Stimulated activated naive B cell treated with anti-CD40 and anti-IgM and Interleukin-4, amounts not matched to agents 10 μg/mL and 1 μg/mL and 100 μg/mL, for 72 hours (primary cell): ENCODE measurements around the gene CCDC188.

ENCODE experiments used
- ATAC-seq, 2 donors: fragments of 150-1000 bp; cut with Tn5 transposase; replicated peaks; 2 replicates each; pipeline ENCODE4 v1.10.0; 2021; ENCODE audit warnings: moderate library complexity in 1 of 2
- DNase-seq: peaks from one replicate; pipeline ENCODE4 v3.0.0; 2021
- H3K27ac Mint-ChIP-seq: one replicate; pipeline ENCODE4 v1.8.0; 2022; ENCODE audit warnings: mild to moderate bottlenecking, mixed read lengths
- H3K27me3 Mint-ChIP-seq, 2 donors: one replicate each; pipeline ENCODE4 v1.8.0; 2022; ENCODE audit warnings: mixed read lengths in 2 of 2
- H3K36me3 Mint-ChIP-seq, 2 donors: one replicate each; pipeline ENCODE4 v1.8.0; 2022; ENCODE audit warnings: mixed read lengths in 2 of 2, mild to moderate bottlenecking in 1 of 2
- H3K4me1 Mint-ChIP-seq, 2 donors: one replicate each; pipeline ENCODE4 v1.8.0; 2022; ENCODE audit warnings: mixed read lengths in 2 of 2, mild to moderate bottlenecking in 1 of 2
- H3K4me3 Mint-ChIP-seq, 2 donors: one replicate each; pipeline ENCODE4 v1.8.0; 2022; ENCODE audit warnings: mild to moderate bottlenecking in 2 of 2, mixed read lengths in 2 of 2, moderate library complexity in 1 of 2
- H3K9me3 Mint-ChIP-seq, 2 donors: one replicate each; pipeline ENCODE4 v1.8.0; 2022; ENCODE audit warnings: mixed read lengths in 2 of 2, mild to moderate bottlenecking in 1 of 2

Gene CCDC188

DNA sequence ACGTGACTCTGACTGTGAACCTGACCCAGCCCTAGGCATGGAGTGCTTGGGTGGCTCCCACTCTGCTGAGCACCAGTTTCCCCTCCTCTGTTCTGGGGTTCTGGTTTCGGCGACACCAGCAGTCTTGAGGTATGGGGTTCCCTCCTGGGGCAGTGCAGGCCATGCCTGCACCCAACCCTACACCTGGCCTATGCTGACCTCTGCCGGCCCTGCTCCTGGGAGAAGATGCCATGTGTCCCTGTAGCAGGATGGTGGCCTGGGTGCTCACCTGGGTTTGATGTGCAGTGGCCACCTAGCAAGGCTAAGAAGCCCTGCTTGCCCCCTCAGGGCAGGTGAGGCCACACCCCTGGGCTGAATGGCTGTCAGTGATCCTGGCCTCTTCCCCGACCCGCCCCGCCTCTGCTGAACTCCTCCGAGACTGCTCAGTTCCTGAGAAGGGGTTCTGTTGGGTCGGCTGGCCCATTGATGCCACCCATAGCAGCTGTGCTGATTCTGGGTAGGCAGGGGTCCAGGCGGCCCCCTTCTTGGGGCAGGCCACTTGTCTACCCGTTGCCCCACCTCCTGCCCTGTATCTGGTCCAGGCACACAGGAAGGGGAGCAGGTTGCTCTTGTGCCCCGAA is 16.8 kb downstream of the CCDC188 start:
- Mint-ChIP-seq H3K4me3 (peak overlapping the region; percentile 36 to 46), H3K4me1 (peaks cover 33 to 69% of the 10 kb centered on the region in 2 donors), H3K27ac (peak overlapping the region; percentile 42), H3K9me3 (no peaks in the 10 kb centered on the region), H3K27me3 (no peaks in the 10 kb centered on the region), H3K36me3 (peaks cover 0 to 4% of the 10 kb centered on the region in 2 donors)
- DNase-seq (no peak), ATAC-seq (no peak)

DNA sequence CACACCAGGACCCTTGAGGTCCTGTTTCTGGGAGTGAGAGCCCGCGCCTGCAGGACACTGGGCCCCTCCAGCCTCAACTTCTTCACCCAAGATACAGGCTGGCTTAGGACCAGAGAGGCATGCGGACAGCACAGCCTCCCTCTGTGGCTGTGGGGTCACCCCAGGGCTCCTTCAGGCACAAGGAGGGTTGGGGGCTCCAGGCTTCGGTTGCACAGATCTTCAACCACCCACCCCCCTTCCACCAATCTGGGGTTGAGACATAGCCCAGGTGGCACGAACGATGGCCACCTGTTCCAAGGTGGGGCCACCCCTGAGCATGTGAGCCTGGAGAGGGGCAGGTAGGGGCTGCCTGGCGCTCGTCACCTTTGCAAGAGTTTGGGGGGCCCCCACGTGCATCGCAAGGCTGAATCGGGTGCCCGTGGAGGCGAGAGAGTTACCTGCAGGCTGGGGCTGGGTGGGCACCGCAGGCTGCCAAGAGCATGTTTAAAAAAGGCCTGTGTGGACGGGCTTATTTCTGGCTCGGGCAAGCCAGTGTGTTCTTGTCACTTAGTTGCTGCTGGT is 18.1 kb downstream of the CCDC188 start:
- peak overlapping the region; percentile 80 to 86 for H3K4me3 Mint-ChIP-seq
- ATAC-seq (no peak), DNase-seq (no peak)
- H3K4me1 Mint-ChIP-seq, result peaks cover 26 to 61% of the 10 kb centered on the region in 2 donors
- H3K36me3 Mint-ChIP-seq, result peaks cover 3 to 4% of the 10 kb centered on the region in 2 donors
- H3K27ac Mint-ChIP-seq, result peak overlapping the region; percentile 79
- H3K9me3 Mint-ChIP-seq, result no peaks in the 10 kb centered on the region
- no peaks in the 10 kb centered on the region for H3K27me3 Mint-ChIP-seq

DNA sequence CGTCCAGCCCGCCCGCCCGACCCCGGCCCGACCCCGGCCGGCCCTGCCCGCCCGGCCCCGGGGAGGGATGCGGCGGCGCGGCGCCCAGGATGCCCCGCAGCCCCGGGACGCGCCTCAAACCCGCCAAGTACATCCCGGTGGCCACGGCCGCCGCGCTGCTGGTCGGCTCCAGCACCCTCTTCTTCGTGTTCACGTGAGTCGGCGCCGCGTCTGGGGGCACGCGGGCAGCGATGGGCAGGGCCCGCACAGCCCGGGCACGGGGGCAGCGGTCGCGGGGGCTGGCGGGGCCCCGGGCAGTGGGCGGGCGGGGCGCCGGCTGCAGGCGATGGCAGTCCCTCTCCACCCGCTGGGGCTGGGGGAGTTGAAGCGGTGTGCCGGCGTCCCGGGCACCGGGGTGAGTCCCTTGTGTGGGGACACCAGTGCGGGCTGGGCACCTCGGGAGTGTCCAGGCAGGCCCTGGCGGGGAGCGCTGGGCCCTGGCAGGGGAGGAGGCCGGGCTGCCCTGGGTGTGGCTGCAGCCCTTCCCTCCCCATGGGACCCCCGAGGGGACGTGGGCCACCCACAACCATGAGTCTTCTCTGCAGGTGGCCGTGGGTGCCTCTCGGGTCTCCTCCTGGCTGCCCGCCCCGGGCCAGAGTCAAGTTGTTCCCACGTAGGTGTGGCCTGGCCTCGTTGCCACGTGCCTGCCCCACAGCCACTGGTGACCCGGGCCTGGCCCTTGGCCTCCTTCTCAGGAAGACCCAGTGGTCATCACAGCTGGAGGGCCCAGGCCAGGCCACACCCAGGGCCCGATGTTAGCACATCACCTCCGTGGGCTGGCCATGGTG is 18.8 kb downstream of the CCDC188 start:
- peaks cover 23 to 54% of the 10 kb centered on the region in 2 donors for H3K4me1 Mint-ChIP-seq
- ATAC-seq, result peak; percentile 9 to 10
- peak overlapping the region; percentile 79 for H3K27ac Mint-ChIP-seq

DNA sequence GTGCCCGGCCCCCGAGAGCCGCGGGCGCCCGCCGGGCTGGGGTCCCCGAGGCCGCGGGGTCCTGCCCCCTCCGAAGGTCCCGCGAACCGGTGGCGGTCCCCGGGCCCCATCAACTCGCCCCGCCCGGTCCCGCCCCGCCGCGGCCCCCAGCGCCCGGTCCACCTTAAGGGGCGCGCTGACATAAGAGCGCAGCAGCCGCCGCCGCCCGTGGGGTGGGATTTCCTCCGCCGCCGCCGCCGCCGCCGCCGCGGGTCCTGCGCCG is 19.3 kb downstream of the CCDC188 start, which contains the start of gene ZDHHC8:
Gene ZDHHC8 (plus strand): TSS at position 208 of the 262 bp plus-strand sequence. CDS start 144 bp downstream, outside the sequence.
- Mint-ChIP-seq H3K36me3 (peaks cover 3 to 8% of the 10 kb centered on the region in 2 donors), H3K27me3 (no peaks in the 10 kb centered on the region), H3K4me1 (peaks cover 23 to 48% of the 10 kb centered on the region in 2 donors), H3K4me3 (peak within 1 kb of the TSS; percentile 80 to 86), H3K27ac (peak within 1 kb of the TSS; percentile 79), H3K9me3 (no peaks in the 10 kb centered on the region)
- peak; percentile 69 to 74 for ATAC-seq
- DNase-seq, result no peak

More for the DNA sequence above, 18.8 kb downstream of the CCDC188 start:
- no peak for DNase-seq
- Mint-ChIP-seq H3K4me3 (peak overlapping the region; percentile 80 to 86), H3K9me3 (no peaks in the 10 kb centered on the region), H3K27me3 (no peaks in the 10 kb centered on the region), H3K36me3 (peaks cover 3 to 8% of the 10 kb centered on the region in 2 donors)

DNA sequence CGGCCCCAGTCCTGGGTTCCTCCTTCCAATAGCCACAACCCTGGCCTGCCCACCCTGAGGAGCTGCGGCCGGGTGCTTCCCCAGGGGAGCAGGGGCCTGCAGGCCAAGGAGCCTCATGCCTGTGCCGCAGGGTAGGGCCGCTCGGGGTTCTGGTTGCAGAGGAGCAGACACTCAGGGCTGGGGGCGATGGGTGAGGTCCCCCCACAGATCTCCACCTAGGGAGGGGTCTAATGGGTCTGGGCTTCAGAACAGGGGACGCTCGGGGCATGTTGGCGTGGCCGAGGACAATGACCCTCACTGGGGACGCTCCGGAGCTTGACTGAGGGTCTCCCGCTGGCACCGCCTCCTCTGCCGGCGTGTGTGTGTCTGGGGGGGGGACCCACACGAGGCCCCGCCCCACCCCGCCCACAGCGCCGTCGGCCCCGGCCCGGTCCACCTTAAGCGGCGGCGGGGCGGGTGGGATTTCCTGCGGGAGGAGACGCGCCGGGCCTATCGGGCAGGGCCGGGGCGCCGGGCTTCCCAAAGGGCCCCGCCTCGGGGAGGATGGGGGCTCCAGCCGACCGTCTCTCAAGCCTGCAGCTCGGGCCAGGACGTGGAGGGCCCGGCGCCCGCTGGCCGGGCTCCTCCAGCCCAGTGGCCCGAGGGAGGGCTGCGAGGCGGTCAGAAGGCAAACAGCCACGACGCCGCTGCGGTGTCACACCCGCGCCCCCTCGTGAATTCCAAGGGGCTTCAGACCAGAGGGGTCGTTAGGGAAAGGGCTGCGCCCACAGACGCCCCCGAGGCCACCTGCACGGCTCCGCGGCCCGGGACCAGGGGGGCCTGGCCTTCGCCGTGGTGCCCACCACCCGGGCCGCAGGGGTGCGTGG is 19.9 kb downstream of the CCDC188 start:
- Mint-ChIP-seq H3K4me3 (peak overlapping the region; percentile 73 to 76), H3K4me1 (peaks cover 17 to 43% of the 10 kb centered on the region in 2 donors), H3K27ac (no peak overlapping the region), H3K36me3 (peaks cover 7 to 9% of the 10 kb centered on the region in 2 donors), H3K27me3 (no peaks in the 10 kb centered on the region), H3K9me3 (no peaks in the 10 kb centered on the region)
- DNase-seq (peak; percentile 62), ATAC-seq (peak; percentile 74 to 83)

DNA sequence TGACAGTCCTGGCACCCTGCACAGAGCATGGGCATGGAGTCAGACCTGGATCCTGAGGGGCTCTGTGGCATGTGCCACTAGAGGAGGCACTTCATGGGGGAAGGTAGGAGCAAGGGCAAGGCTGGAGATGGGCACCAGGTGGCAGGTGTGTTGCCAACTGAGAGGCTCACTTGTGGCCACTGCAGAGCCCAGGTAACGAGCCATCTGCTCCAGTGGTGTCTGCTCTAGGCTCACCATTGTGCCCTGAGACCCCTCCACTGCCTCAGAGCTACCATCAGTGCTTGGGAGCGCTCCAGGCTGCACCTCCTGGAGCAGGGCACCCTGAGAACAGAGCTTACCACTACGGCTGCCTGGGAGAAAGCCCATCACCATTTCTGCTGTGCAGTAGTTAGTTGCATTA is 20.5 kb downstream of the CCDC188 start:
- peaks cover 11 to 12% of the 10 kb centered on the region in 2 donors for H3K36me3 Mint-ChIP-seq
- peak overlapping the region; percentile 51 for H3K27ac Mint-ChIP-seq
- peaks cover 15 to 36% of the 10 kb centered on the region in 2 donors for H3K4me1 Mint-ChIP-seq
- ATAC-seq, result no peak
- DNase-seq, result no peak
- H3K4me3 Mint-ChIP-seq, result peak overlapping the region; percentile 48 to 73
- H3K9me3 Mint-ChIP-seq, result no peaks in the 10 kb centered on the region
- no peaks in the 10 kb centered on the region for H3K27me3 Mint-ChIP-seq

DNA sequence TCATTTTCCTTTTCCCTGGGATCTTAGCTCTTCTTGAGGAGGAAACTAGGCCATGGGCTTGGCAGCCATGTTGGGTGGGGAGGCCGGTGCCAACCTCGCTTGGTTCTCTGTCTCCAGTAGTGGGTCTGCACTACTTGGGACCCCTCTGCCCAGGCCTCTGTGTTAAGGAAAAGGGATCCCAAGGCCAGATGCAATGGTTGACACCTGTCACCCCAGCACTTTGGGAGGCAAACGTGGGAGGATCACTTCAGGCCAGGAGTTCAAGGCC is 21.2 kb downstream of the CCDC188 start:
- Mint-ChIP-seq H3K9me3 (no peaks in the 10 kb centered on the region), H3K4me1 (peaks cover 14 to 30% of the 10 kb centered on the region in 2 donors), H3K36me3 (peaks cover 13 to 18% of the 10 kb centered on the region in 2 donors), H3K27me3 (no peaks in the 10 kb centered on the region), H3K27ac (no peak overlapping the region), H3K4me3 (no peak overlapping the region)
- DNase-seq (no peak), ATAC-seq (no peak)

DNA sequence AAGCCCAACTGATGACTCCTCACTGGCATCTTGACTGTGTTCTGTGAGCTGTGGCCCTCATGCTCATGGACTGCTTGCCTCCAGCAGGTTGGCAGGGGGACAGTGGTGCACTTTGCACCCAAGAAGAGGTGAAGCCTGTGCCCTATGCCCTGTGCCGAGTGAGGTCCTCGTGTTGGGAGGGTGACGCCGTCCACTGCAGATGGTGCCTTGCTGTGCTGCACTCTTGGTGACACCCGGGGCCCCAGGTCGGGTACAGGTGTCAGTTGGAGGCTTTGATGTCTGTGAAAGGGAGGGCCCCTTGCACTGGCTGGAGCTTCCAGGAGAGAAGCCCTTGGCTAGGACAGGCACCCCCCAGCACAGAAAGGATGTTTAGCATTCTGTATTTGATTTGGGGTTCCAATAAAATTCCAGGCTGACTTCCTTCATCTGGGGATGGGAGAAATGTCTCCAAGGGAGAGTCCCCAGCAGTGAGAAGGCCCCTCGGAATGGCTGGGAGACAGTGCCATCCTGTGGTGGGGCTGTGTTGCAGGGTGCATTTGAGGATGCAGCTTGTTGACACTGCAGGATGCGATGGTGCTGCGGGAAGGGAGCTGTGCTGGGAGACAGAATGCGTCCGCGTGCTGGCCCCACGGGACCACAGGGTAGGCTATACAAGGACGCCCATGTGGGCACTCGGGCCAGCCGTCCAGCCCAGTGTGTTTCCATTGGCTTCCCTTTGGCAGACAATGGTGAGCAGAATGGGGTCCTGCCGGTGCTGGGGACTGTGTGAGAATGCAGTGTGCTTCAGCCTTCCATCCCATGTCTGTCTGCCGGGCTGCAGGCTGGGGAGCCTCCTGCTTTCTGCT is 21.7 kb downstream of the CCDC188 start:
- Mint-ChIP-seq H3K27ac (peak overlapping the region; percentile 42), H3K4me3 (no peak overlapping the region), H3K4me1 (peaks cover 12 to 26% of the 10 kb centered on the region in 2 donors), H3K27me3 (no peaks in the 10 kb centered on the region), H3K36me3 (peaks cover 16 to 19% of the 10 kb centered on the region in 2 donors), H3K9me3 (no peaks in the 10 kb centered on the region)
- ATAC-seq (no peak), DNase-seq (no peak)

DNA sequence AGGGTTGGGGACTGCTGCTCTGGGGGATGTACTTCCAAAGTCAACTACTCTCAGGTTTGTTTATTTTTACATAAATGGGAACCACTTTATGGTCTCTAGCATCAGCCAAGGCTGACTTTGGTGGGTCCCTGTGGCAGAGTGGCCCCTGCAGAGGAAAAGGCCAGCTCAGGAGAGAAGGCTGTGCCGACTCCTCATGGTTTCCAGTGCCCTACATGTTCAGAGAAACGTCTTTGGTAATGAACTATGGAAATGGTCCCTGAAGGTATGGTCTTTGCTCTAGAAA is 22.3 kb downstream of the CCDC188 start:
- H3K27ac Mint-ChIP-seq, result no peak overlapping the region
- DNase-seq, result no peak
- H3K9me3 Mint-ChIP-seq, result no peaks in the 10 kb centered on the region
- H3K36me3 Mint-ChIP-seq, result peaks cover 20 to 23% of the 10 kb centered on the region in 2 donors
- no peak overlapping the region for H3K4me3 Mint-ChIP-seq
- ATAC-seq, result no peak
- peaks cover 10 to 25% of the 10 kb centered on the region in 2 donors for H3K4me1 Mint-ChIP-seq
- H3K27me3 Mint-ChIP-seq, result no peaks in the 10 kb centered on the region

DNA sequence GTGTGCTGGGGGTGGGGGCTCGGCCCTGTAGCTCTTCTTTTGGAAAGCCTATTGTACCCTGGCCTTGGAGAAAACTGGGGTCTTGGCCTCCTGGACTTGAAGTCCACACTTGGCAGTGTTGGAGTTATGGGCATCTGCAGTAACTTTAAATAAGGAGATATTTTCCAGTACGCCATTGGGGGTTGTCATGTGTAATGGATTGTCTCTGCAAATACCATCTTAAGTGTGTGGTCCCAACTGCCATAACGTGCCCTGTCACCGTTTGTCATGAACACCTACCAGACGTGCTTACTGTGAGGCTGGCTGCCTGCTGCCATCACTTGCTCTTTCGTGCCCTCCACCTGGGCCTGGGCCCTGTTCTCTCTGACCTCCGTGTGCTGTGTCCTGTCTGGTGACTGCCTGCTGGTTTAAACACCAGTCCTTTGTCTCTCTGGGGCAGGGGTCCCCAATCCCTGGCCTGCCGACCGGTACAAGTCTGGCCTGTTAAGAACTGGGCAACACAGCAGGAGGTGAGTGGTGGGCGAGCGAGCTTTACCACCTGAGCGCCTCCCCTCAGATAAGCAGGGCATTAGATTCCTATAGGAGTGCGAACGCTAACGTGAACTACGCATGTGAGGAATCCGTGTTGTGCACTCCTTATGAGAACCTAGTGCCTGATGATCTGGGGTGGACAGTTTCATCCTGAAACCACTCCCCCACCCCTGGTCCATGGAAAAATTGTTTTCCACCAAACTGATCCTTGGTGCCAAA is 22.8 kb downstream of the CCDC188 start:
- Mint-ChIP-seq H3K27me3 (no peaks in the 10 kb centered on the region), H3K4me1 (peaks cover 10 to 20% of the 10 kb centered on the region in 2 donors), H3K36me3 (peaks cover 24% of the 10 kb centered on the region in 2 donors), H3K4me3 (no peak overlapping the region), H3K27ac (peak overlapping the region; percentile 76), H3K9me3 (no peaks in the 10 kb centered on the region)
- ATAC-seq (no peak), DNase-seq (no peak)

DNA sequence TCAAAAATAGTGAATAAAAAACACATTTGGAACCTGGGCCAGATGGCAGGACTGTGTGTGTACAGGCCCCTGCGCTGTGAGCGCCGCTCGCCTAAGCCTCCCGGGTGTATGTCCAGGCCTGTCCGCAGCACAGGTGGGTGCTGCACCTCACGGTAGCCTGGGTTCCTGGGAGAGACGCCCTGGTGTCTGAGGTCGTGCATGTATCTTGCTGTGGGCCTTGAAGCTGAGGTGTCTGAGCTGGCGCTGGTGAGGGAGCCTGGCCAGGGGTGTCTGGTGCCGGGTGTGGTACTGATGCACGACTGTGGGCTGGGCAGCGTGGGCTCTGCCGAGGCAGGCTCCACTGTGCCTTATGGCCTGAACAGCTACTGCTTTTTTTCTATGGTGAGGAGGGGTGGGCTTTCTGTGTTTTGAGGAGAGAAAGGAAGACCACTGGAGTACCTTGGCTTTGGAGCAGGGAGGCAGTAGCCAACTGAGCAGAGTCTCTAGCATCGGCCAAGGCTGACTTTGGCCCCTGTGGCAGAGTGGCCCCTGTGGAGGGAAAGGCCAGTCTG is 23.5 kb downstream of the CCDC188 start:
- H3K4me1 Mint-ChIP-seq, result peaks cover 13 to 19% of the 10 kb centered on the region in 2 donors
- no peak overlapping the region for H3K4me3 Mint-ChIP-seq
- DNase-seq (no peak), ATAC-seq (no peak)
- no peaks in the 10 kb centered on the region for H3K27me3 Mint-ChIP-seq
- no peak overlapping the region for H3K27ac Mint-ChIP-seq
- no peaks in the 10 kb centered on the region for H3K9me3 Mint-ChIP-seq
- H3K36me3 Mint-ChIP-seq, result peaks cover 27 to 30% of the 10 kb centered on the region in 2 donors

DNA sequence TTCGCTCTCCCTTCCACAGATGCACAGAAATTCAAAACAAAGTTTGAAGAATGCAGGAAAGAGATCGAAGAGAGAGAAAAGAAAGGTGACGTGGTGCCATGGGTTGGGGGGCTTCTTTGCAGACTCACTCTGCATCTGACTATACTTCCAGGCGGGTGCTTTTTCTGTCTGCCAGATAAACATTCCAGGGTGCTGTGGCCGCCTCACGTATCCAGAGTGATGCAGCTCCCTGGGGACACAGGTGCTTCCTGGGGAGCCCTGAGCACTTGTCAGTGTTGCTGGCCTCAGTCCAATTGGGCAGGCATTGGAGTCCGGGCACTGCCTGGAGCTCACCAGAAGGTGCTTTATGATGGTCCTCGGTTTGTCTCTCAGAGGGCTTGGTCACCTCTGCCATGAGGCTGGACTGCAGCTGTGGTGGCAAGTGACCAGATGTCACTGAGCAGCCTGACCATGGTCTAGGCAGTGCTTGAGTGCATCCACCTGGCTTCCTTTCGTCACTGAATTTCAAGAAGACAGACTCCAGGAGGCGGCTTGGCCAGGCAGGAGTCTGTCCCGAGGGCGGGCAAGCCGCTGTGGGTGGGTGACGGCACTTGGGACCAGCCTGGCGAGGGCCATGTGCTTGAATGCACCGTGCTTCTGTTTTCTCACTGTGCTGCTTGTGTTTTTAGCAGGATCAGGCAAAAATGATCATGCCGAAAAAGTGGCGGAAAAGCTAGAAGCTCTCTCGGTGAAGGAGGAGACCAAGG is 24.4 kb downstream of the CCDC188 start:
- H3K27ac Mint-ChIP-seq, result peak overlapping the region; percentile 34
- H3K4me3 Mint-ChIP-seq, result no peak overlapping the region
- no peaks in the 10 kb centered on the region for H3K9me3 Mint-ChIP-seq
- peaks cover 20 to 28% of the 10 kb centered on the region in 2 donors for H3K4me1 Mint-ChIP-seq
- H3K27me3 Mint-ChIP-seq, result no peaks in the 10 kb centered on the region
- DNase-seq (no peak), ATAC-seq (no peak)
- peaks cover 35% of the 10 kb centered on the region in 2 donors for H3K36me3 Mint-ChIP-seq
